Stimulated activated CD8-positive, alpha-beta memory T cell treated with anti-CD3 and anti-CD28 coated beads, Interleukin-2, amount 100 ng/mL, for 48 hours (primary cell): Measurements from ENCODE around the gene RAB10.
"Not testable (repeated sequence)": the region's sequence is repeated elsewhere in the genome, so short reads cannot be mapped to it uniquely, and the experiment has no call there.

Experiments
- DNase-seq, 2 donors: peaks; one replicate each; pipeline ENCODE4 v3.0.0-alpha.2; 2020; ENCODE audit warnings: low read depth in 2 of 2

Gene RAB10

GRCh38 chr2:26088931-26089330 lies 55.0 kb downstream of the RAB10 start:
- not testable (repeated sequence) for DNase-seq

GRCh38 chr2:26089337-26089736 lies 55.5 kb downstream of the RAB10 start:
- DNase-seq = no peak

- DNase-seq = no peak
Measured at GRCh38 chr2:26095758-26096157, 61.9 kb downstream of the RAB10 start.

- no peak for DNase-seq
Measured at GRCh38 chr2:26099933-26100332, 66.0 kb downstream of the RAB10 start.

GRCh38 chr2:26100384-26100783 lies 66.5 kb downstream of the RAB10 start:
- no peak for DNase-seq

- DNase-seq = no peak
Measured at GRCh38 chr2:26103752-26104151, 69.9 kb downstream of the RAB10 start.

- not testable (repeated sequence) for DNase-seq
Measured at GRCh38 chr2:26108701-26109100, 74.8 kb downstream of the RAB10 start.

GRCh38 chr2:26112201-26112600 lies 78.3 kb downstream of the RAB10 start:
- no peak for DNase-seq

GRCh38 chr2:26114151-26114550 lies 80.3 kb downstream of the RAB10 start:
- no peak for DNase-seq

- DNase-seq = no peak
Measured at GRCh38 chr2:26118682-26119081, 84.8 kb downstream of the RAB10 start.

GRCh38 chr2:26119521-26119920 lies 85.6 kb downstream of the RAB10 start:
- no peak for DNase-seq

- DNase-seq = no peak
Measured at GRCh38 chr2:26122630-26123029, 88.7 kb downstream of the RAB10 start.

- DNase-seq = no peak
Measured at GRCh38 chr2:26123426-26123825, 89.5 kb downstream of the RAB10 start.

GRCh38 chr2:26126074-26126473 lies 92.2 kb downstream of the RAB10 start:
- DNase-seq = no peak

- DNase-seq = no peak
Measured at GRCh38 chr2:26128176-26128575, 94.3 kb downstream of the RAB10 start.

- DNase-seq = no peak
Measured at GRCh38 chr2:26130763-26131162, 96.9 kb downstream of the RAB10 start.

- no peak for DNase-seq
Measured at GRCh38 chr2:26136451-26136850, 102.6 kb downstream of the RAB10 start.

GRCh38 chr2:26139269-26140183 lies 105.6 kb downstream of the RAB10 start:
- DNase-seq = no peak

- no peak for DNase-seq
Measured at GRCh38 chr2:26141145-26141769, 107.4 kb downstream of the RAB10 start.

GRCh38 chr2:26144031-26144430 lies 110.1 kb downstream of the RAB10 start:
- no peak for DNase-seq

GRCh38 chr2:26144953-26145680 lies 111.2 kb downstream of the RAB10 start:
- DNase-seq = peak; percentile 29 to 52

- no peak for DNase-seq
Measured at GRCh38 chr2:26148501-26148900, 114.6 kb downstream of the RAB10 start.
